ENCODE measurements around the gene CD248.

The CD248 gene

DNA sequence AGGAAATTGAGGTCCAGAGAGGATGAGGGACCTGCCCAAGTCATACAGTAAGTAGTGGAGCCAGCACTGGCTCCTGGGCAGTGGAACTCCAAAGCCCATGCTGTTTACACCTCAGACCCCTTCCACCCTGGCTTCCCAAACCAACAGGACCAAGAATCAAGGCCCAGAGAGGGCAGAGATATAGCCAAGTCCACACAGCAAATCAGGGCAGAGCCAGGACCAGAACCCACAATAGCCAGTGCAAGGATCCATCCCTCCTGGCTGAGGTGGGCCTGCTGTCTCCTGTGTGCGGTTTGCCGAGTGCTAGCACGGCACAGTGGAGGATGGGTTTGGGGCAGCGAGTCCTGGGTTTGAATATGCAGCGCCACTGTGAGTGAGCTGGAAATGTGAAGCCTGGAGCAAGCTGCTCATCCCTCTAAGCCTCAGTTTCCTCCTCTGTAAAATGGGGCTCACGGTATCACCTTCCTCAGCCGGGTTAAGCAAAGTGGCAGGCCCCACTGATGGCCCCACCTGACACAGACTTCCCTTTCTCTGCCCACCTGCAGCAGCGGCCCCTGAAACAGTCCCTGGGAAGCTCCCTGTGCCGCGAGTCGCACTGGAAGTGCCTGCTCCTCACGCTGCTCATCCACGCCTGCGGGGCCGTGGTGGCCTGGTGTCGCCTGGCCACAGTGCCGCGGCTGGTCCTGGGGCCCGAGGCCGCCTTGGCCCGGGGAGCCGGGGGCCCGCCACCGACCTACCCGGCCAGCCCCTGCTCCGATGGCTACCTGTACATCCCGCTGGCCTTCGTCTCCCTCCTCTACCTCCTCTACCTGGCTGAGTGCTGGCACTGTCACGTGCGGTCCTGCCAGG is 22.8 kb downstream of the CD248 start:
- no peak for DNase-seq (ENCODE audit: low read depth)
- no peak overlapping the region for H3K4me3 ChIP-seq (ENCODE audit: low read depth, low read length)
- no peak for TF ChIP-seq CTCF (IDR thresholded peaks at IDR 0.05; ENCODE audit: control insufficient read depth, extremely low read depth, insufficient read depth)

- no peak for TF ChIP-seq CTCF (IDR thresholded peaks at IDR 0.05; ENCODE audit: control insufficient read depth, extremely low read depth, insufficient read depth)
- no peak for DNase-seq (ENCODE audit: low read depth)
- no peak overlapping the region for H3K4me3 ChIP-seq (ENCODE audit: low read depth, low read length)
These were observed 23.5 kb downstream of the CD248 start for GRCh38 chr11:66293352-66293751.

- H3K4me3 ChIP-seq (ENCODE audit: low read depth, low read length), result no peak overlapping the region
- no peak for DNase-seq (ENCODE audit: low read depth)
- TF ChIP-seq CTCF (IDR thresholded peaks at IDR 0.05; ENCODE audit: control insufficient read depth, extremely low read depth, insufficient read depth), result no peak
These were observed 24.1 kb downstream of the CD248 start for GRCh38 chr11:66292543-66293332.

DNA sequence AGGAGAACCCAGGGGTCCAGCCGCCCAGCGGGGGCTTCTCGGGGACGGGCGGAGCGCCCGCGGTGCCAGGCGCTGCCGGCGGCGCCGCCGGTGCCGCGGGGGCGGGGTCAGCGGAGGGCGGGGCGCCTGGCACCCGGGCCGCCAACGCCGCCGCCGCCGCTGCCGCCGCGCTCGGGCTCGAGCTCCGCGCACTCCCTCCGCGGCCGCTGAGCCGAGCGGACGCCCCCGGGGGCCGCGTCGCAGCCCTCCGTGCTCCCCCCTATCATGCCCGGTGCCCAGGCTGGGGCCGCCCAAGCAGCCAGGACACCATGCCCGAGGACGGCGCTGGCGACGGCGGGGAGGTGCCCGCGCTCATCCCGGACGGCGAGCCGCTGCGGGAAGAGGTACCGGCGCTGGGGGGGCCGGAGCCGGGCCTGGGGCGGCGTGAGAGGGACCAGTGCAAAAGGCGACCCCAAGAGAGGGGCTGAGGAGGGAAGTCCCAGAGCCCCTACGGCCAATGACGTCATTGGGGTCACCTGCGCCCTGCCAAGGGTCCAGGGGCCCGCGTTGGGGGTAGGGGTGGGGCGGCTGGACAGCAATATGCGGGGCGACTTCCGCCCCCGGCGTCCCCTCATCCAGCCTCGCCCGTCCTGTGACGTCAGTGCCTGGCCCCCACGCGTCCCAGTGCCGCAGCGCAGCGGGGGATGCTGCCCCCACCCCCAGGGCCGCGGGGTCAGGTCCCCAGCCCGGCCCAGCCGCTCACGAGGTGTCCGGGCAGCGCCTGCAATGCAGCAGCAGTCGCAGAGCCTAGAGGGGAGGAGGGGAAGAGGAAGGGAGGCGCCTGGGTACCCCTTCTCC is 24.9 kb downstream of the CD248 start, which contains the start of gene TMEM151A:
Gene TMEM151A, plus strand, starts transcription at position 189 of the 837 bp plus-strand sequence. Its CDS starts 120 bp downstream, at position 309.
- TF ChIP-seq CTCF (IDR thresholded peaks at IDR 0.05; ENCODE audit: control insufficient read depth, extremely low read depth, insufficient read depth), result no peak
- DNase-seq (ENCODE audit: low read depth), result no peak
- H3K4me3 ChIP-seq (ENCODE audit: low read depth, low read length), result peak within 1 kb of the TSS; percentile 36

DNA sequence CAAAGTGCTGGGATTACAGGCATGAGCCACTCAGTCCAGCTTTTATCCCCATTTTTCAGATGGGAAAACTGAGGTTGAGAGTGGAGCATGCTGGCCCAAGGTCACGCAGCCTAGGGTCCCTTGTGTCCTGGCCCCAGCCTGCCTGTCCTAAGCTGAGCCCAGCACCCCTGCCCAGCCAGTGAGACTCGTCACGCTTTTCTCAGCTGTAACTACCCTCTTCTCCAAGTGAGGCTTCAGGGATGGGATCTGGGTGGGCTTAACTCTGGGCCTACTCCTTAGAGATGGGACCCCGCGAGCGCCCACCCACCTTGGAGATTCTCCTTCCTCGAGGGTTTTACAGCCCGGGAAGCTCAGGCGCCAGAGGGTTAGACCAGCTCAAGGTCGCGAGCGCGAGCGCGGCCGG is 25.5 kb downstream of the CD248 start:
- TF ChIP-seq CTCF (IDR thresholded peaks at IDR 0.05; ENCODE audit: control insufficient read depth, extremely low read depth, insufficient read depth), result no peak
- no peak for DNase-seq (ENCODE audit: low read depth)
- H3K4me3 ChIP-seq (ENCODE audit: low read depth, low read length), result no peak overlapping the region

DNA sequence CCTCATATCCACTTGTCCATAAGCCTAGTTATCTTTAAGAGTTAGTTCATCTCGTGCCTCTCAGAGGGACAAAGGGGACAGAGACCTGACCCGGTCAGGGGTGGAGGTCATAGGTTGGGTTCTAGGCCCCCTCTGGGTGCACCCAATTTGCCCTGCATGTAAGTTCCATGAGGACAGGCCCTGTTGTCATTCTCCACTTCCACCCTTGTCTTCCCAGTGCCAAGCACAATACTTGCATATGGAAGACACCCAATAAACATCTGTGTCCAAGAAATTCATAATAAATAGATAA is 26.6 kb downstream of the CD248 start:
- no peak for DNase-seq (ENCODE audit: low read depth)
- H3K4me3 ChIP-seq (ENCODE audit: low read depth, low read length), result peak overlapping the region; percentile 85
- no peak for TF ChIP-seq CTCF (IDR thresholded peaks at IDR 0.05; ENCODE audit: control insufficient read depth, extremely low read depth, insufficient read depth)

Measured in LNCaP clone FGC (cell line).